ENCODE measurements around the gene NUP188.

NUP188 gene

GRCh38 chr9:128911529-128912035 lies 35.9 kb upstream of the NUP188 start (continued):
- TF ChIP-seq ZNF585B (tag by site-specific recombination; IDR thresholded peaks at IDR 0.05) = no peak
- peak; percentile 84 for TF ChIP-seq ZFHX2 (tag by site-specific recombination; conservative IDR thresholded peaks at IDR 0.05)
- TF ChIP-seq ZNF157 (tag by site-specific recombination; IDR thresholded peaks at IDR 0.05) = no peak
- no peak for TF ChIP-seq ZBTB26 (tag by site-specific recombination; optimal IDR thresholded peaks at IDR 0.05)

- H3K27ac ChIP-seq (ENCODE audit: extremely low read depth, low read depth, low read length) = no peak overlapping the region
- H3K9me3 ChIP-seq (ENCODE audit: control insufficient read depth, insufficient read depth, low read depth, low read length) = no peaks in the 10 kb centered on the region
- H3K4me3 ChIP-seq (ENCODE audit: low read depth, low read length) = no peak overlapping the region
- TF ChIP-seq ZFHX2 (tag by site-specific recombination; conservative IDR thresholded peaks at IDR 0.05) = peak; percentile 98
- TF ChIP-seq ZNF175 (tag by site-specific recombination; IDR thresholded peaks at IDR 0.05) = no peak
- TF ChIP-seq GLIS1 (tag by site-specific recombination; IDR thresholded peaks at IDR 0.05) = 0 out of 2 replicates have a peak, but pooled peaks have one; percentile 9
- TF ChIP-seq INSM2 (tag by site-specific recombination; IDR thresholded peaks at IDR 0.05) = peak; percentile 70
- TF ChIP-seq ZBTB20 (tag by site-specific recombination; IDR thresholded peaks at IDR 0.05) = no peak
- peak; percentile 98 for TF ChIP-seq EGR2 (tag by site-specific recombination; IDR thresholded peaks at IDR 0.05; ENCODE audit: low read depth)
- TF ChIP-seq ZBTB48 (tag by site-specific recombination; IDR thresholded peaks at IDR 0.05) = 0 out of 2 replicates have a peak, but pooled peaks have one; percentile 37
- no peaks in the 10 kb centered on the region for H3K4me1 ChIP-seq (ENCODE audit: control insufficient read depth, insufficient read depth, low read length)
- ChIA-PET POLR2A (interaction anchor here (1.1 kb wide), 1 partner anchor 9 kb away, joined by 4 read pairs; no protein-coding TSS in a partner anchor), CTCF (interaction anchor here (0.7 kb wide), 1 partner anchor 16 kb away, joined by 6 read pairs; no protein-coding TSS in a partner anchor)
- peaks cover 0 to 61% of the 10 kb centered on the region in 2 experiments; a peak in 1 of 3 replicates for H3K36me3 ChIP-seq (ENCODE audit: control insufficient read depth in 2 of 2, insufficient read depth in 1 of 2, low read length in 2 of 2)
These were observed 35.1 kb upstream of the NUP188 start for GRCh38 chr9:128912270-128912853.

- Histone ChIP-seq H3K4me1 (ENCODE audit: control insufficient read depth, insufficient read depth, low read length) (no peaks in the 10 kb centered on the region), H3K9me3 (ENCODE audit: control insufficient read depth, insufficient read depth, low read depth, low read length) (no peaks in the 10 kb centered on the region), H3K4me3 (ENCODE audit: low read depth, low read length) (no peak overlapping the region), H3K36me3 (ENCODE audit: control insufficient read depth in 2 of 2, insufficient read depth in 1 of 2, low read length in 2 of 2) (peaks cover 0 to 61% of the 10 kb centered on the region in 2 experiments; a peak in 1 of 3 replicates), H3K27ac (ENCODE audit: extremely low read depth, low read depth, low read length) (no peak overlapping the region)
- POLR2A ChIA-PET = interaction anchor here (1.1 kb wide), 1 partner anchor 10 kb away, joined by 4 read pairs; no protein-coding TSS in a partner anchor
- TF ChIP-seq ZBTB20 (tag by site-specific recombination; IDR thresholded peaks at IDR 0.05) (no peak), ZNF830 (tag by site-specific recombination; IDR thresholded peaks at IDR 0.05; ENCODE audit: low read depth) (no peak), GLIS2 (tag by site-specific recombination; IDR thresholded peaks at IDR 0.05) (no peak)
- CTCF ChIA-PET = no interaction called here
These were observed 34.2 kb upstream of the NUP188 start for GRCh38 chr9:128913048-128913900.

- TF ChIP-seq MZF1 (tag by site-specific recombination; IDR thresholded peaks at IDR 0.05; ENCODE audit: borderline replicate concordance) (no peak), ZNF404 (tag by site-specific recombination; IDR thresholded peaks at IDR 0.05) (no peak)
- H3K27ac ChIP-seq (ENCODE audit: extremely low read depth, low read depth, low read length) = no peak overlapping the region
- CTCF ChIA-PET = interaction anchor here (1.0 kb wide), 1 partner anchor 50 kb away, joined by 3 read pairs; no protein-coding TSS in a partner anchor
- no peaks in the 10 kb centered on the region for H3K4me1 ChIP-seq (ENCODE audit: control insufficient read depth, insufficient read depth, low read length)
- POLR2A ChIA-PET = no interaction called here
- H3K4me3 ChIP-seq (ENCODE audit: low read depth, low read length) = no peak overlapping the region
- H3K36me3 ChIP-seq (ENCODE audit: control insufficient read depth in 2 of 2, insufficient read depth in 1 of 2, low read length in 2 of 2) = peaks cover 0 to 52% of the 10 kb centered on the region in 2 experiments; a peak in 1 of 3 replicates
- no peaks in the 10 kb centered on the region for H3K9me3 ChIP-seq (ENCODE audit: control insufficient read depth, insufficient read depth, low read depth, low read length)
These were observed 33.3 kb upstream of the NUP188 start for GRCh38 chr9:128913995-128914772.

Data from HEK293 (cell line).